ENCODE results near the gene RBM27. TPM values are rescaled to one million over a fixed set of nuclear protein-coding genes. Genes with fewer than 3 reads are reported as not detected.
"Not testable (repeated sequence)": the region's sequence is repeated elsewhere in the genome, so short reads cannot be mapped to it uniquely, and the experiment has no call there.

RBM27 gene
- total RNA-seq, 1 experiment from 2014 or later: 32.6 TPM

GRCh38 chr5:146173049-146173448 is 30.4 kb upstream of the RBM27 start:
- DNase-seq (ENCODE audit: low spot score); H3K4me3 Mint-ChIP-seq; POLR2A ChIA-PET; H3K9me3 Mint-ChIP-seq; ATAC-seq; H3K27me3 Mint-ChIP-seq (ENCODE audit: low read depth); H3K4me1 Mint-ChIP-seq; H3K27ac Mint-ChIP-seq: not testable (repeated sequence)
- CTCF ChIA-PET: interaction anchor here (0.6 to 1.5 kb wide), 2 partner anchors 43 to 71 kb away, joined by 3 to 7 read pairs; no protein-coding TSS in a partner anchor
- peaks cover 59% of the 10 kb centered on the region for H3K36me3 Mint-ChIP-seq

- no peaks in the 10 kb centered on the region for H3K27me3 Mint-ChIP-seq (ENCODE audit: low read depth)
- peaks cover 56% of the 10 kb centered on the region for H3K36me3 Mint-ChIP-seq
- POLR2A ChIA-PET: interaction anchor here (0.6 kb wide), 1 partner anchor 8 kb away, joined by 4 read pairs; no protein-coding TSS in a partner anchor
- TF ChIP-seq ZNF532 (CRISPR knock-in tag; IDR thresholded peaks at IDR 0.05; ENCODE audit: borderline replicate concordance) (no peak), TP53 (CRISPR knock-in tag; IDR thresholded peaks at IDR 0.05) (no peak), FOXP4 (CRISPR knock-in tag; IDR thresholded peaks at IDR 0.05) (no peak), ELF4 (CRISPR knock-in tag; IDR thresholded peaks at IDR 0.05; ENCODE audit: low read depth) (no peak), HMGXB4 (CRISPR knock-in tag; IDR thresholded peaks at IDR 0.05) (no peak)
- H3K4me3 Mint-ChIP-seq: no peak overlapping the region
- H3K9me3 Mint-ChIP-seq: no peaks in the 10 kb centered on the region
- no peaks in the 10 kb centered on the region for H3K4me1 Mint-ChIP-seq
- ATAC-seq (no peak), DNase-seq (ENCODE audit: low spot score) (no peak)
- no peak overlapping the region; the same call in 1 of the 2 replicates for H3K27ac Mint-ChIP-seq
- CTCF ChIA-PET: interaction anchor here (0.6 to 1.5 kb wide), 2 partner anchors 43 to 72 kb away, joined by 3 to 7 read pairs; no protein-coding TSS in a partner anchor
Observed at GRCh38 chr5:146173597-146173996, 29.8 kb upstream of the RBM27 start.

- H3K9me3 Mint-ChIP-seq: no peaks in the 10 kb centered on the region
- ChIA-PET CTCF (no interaction called here), POLR2A (no interaction called here)
- no peak overlapping the region for H3K27ac Mint-ChIP-seq
- H3K4me1 Mint-ChIP-seq: peaks cover 7% of the 10 kb centered on the region; the same call in 1 of the 2 replicates
- H3K27me3 Mint-ChIP-seq (ENCODE audit: low read depth): no peaks in the 10 kb centered on the region
- ATAC-seq (no peak), DNase-seq (ENCODE audit: low spot score) (no peak)
- no peak overlapping the region for H3K4me3 Mint-ChIP-seq
- peaks cover 45% of the 10 kb centered on the region for H3K36me3 Mint-ChIP-seq
- TF ChIP-seq E2F5 (CRISPR knock-in tag; IDR thresholded peaks at IDR 0.05) (no peak), OVOL2 (CRISPR knock-in tag; IDR thresholded peaks at IDR 0.05; ENCODE audit: borderline replicate concordance) (no peak), ARID4B (CRISPR knock-in tag; IDR thresholded peaks at IDR 0.05; ENCODE audit: borderline replicate concordance) (no peak), ZNF671 (CRISPR knock-in tag; IDR thresholded peaks at IDR 0.05) (no peak), ATF1 (CRISPR knock-in tag; IDR thresholded peaks at IDR 0.05) (no peak), ZNF121 (CRISPR knock-in tag; IDR thresholded peaks at IDR 0.05) (no peak), E2F1 (CRISPR knock-in tag; IDR thresholded peaks at IDR 0.05) (no peak), FOXK1 (CRISPR knock-in tag; IDR thresholded peaks at IDR 0.05) (no peak), ELF4 (CRISPR knock-in tag; IDR thresholded peaks at IDR 0.05; ENCODE audit: low read depth) (no peak), CREM (CRISPR knock-in tag; IDR thresholded peaks at IDR 0.05) (no peak), SMAD3 (CRISPR knock-in tag; IDR thresholded peaks at IDR 0.05; ENCODE audit: borderline replicate concordance) (no peak), JAZF1 (CRISPR knock-in tag; IDR thresholded peaks at IDR 0.05) (no peak)
Observed at GRCh38 chr5:146176805-146177204, 26.6 kb upstream of the RBM27 start.
